ENCODE measurements around the gene NRP1.
"Not testable (repeated sequence)": the region's sequence is repeated elsewhere in the genome, so short reads cannot be mapped to it uniquely, and the experiment has no call there.

The NRP1 gene

GRCh38 chr10:33237736-33238624 lies 96.5 kb downstream of the NRP1 start:
- peak; percentile 99 for DNase-seq (ENCODE audit: low spot score)

DNA sequence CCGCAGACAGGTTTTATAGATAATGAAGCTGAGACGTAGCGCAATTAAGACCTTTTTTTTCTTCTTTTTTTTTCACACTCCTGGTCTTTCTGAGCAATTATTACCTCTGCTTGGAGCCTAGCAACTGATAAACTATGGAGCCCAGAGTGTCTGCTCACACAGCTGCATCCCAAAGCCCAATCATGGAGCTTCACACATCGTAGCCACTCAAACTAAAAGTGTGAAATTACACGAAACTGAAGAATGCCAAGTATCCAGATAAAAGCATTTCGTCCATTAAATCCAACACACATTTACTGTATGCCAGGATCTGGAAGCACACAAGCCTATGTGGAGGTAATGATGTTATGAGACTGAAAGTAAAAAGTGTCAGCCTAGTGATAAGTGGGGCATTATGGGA lies 97.6 kb downstream of the NRP1 start:
- DNase-seq (ENCODE audit: low spot score): peak; percentile 30

GRCh38 chr10:33235951-33236350 lies 98.5 kb downstream of the NRP1 start:
- DNase-seq (ENCODE audit: low spot score): no peak

- DNase-seq (ENCODE audit: low spot score): no peak
Observed at GRCh38 chr10:33235251-33235884, 99.1 kb downstream of the NRP1 start.

GRCh38 chr10:33234831-33235237 lies 99.6 kb downstream of the NRP1 start:
- DNase-seq (ENCODE audit: low spot score): no peak

DNA sequence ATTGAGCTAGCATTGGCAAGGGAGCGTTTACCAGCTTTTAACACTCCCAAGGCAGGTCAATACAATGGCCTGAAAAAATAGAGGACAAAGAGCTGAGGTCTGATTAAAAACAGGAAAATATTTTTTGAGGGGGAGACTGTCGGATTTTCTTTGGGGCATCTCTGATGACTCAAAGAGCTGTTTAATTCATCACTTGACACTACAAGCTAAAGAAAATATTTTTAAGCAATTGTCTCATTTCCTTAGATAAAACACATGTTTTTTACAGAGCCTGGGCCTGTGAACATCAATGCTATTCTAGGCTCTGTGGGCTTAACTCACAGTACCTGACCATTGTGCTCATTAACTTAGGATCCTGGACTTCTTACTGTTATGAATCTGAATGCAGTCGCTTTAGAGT lies 100.8 kb downstream of the NRP1 start:
- no peak for DNase-seq (ENCODE audit: low spot score)

- no peak for DNase-seq (ENCODE audit: low spot score)
Observed at GRCh38 chr10:33233221-33233620, 101.2 kb downstream of the NRP1 start.

- no peak for DNase-seq (ENCODE audit: low spot score)
Observed at GRCh38 chr10:33231621-33232350, 102.7 kb downstream of the NRP1 start.

- DNase-seq (ENCODE audit: low spot score): no peak
Observed at GRCh38 chr10:33229949-33230267, 104.6 kb downstream of the NRP1 start.

DNA sequence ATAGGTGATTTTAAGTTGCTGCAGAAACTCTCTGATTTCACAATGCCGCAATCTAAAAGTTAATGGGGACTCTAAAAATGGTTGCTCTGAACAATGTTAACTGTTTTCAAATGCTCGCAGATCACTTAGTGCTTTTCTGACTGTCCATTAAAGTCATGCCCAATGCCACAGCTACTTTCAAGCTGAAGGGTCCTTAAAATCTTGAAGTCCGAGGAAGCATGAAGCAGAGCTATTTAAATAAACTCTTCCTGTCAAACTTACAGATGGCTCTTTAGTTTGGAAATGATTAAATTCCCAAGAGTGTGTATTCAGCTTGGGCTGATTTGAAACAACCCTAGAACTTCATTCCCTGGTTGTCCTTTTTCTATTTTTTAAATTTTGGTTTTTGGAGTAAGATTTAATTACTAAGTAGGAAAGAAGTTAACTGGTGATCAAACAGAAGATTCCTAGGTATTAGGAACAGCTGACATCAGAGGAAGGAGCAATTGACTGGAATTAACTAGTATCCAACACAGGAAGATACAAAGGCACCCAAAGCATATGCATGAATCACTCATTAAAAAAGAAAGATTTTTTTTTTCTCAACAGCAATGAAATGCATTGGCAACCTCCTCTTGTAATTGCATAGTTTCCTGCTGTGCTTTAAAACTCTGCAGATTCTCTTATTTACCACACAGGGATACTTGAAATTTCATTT lies 105.1 kb downstream of the NRP1 start:
- peak; percentile 41 for DNase-seq (ENCODE audit: low spot score)

GRCh38 chr10:33228426-33228825 lies 106.0 kb downstream of the NRP1 start:
- no peak for DNase-seq (ENCODE audit: low spot score)

DNA sequence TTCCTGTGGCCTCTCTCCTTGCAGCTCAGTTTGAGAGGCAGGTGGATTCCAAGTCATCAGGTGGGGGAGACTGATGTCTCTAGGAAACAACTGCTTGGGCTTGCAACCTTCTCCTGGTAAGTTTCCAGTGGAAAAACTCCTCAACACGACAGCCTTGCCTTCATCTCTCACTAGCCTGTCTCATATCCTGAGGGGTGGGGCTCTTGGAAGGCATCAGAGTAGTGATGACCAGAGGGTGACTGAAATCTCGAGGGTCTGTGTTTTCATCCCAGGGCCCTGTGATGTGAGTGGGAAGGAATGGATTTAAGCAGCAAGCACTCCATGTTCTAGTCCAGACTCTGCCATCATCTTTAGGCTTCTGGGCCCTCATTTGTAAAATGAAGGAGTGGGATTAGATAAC lies 107.0 kb downstream of the NRP1 start:
- no peak for DNase-seq (ENCODE audit: low spot score)

GRCh38 chr10:33224251-33224965 lies 110.1 kb downstream of the NRP1 start:
- DNase-seq (ENCODE audit: low spot score): no peak

DNA sequence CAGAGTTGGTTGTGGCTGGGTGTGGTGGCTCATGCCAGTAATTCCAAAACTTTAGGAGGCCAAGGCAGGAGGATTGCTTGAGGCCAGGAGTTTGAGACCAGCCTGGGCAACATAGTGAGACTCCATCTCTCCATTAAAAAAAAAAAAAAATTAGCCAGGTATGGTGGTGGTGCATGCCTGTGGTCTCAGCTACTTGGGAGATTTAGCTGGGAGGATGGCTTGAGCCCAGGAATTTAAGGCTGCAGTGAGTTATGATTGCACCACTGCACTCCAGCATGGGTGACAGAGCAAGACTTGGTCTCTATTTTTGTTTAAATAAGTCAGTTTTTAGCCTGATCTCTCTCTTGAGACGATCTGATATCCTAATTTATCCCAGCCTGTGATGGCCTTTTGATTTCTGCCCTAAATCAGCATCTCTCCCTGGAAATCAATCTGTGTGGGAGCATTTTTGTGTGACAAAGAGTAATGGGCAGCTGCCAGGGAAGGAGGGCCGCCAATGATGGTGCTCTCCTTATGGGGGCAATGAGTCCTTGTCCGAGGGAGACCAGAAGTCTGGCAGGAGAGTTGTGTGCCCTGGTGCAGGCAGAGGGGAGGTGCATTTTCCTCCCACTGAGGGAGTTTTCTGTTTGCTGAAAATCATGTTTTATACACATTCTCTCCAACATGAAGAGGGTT lies 111.0 kb downstream of the NRP1 start:
- DNase-seq (ENCODE audit: low spot score): peak; percentile 32

DNA sequence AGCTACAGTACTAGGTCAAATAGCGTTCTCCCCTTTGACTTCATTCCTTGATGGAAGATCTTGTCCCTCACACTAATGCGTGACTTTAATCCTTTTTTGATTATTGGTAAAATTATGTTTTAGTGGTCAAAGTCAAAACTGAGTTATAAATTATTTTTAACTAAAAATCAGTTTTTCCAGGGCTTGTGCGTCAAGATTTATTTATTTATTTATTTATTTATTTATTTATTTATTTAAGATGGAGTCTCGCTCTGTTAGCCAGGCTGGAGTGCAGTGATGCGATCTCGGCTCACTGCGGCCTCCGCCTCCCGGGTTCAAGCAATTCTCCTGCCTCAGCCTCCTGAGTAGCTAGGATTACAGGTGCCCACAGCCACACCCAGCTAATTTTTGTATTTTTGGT lies 112.2 kb downstream of the NRP1 start:
- DNase-seq (ENCODE audit: low spot score): not testable (repeated sequence)

GRCh38 chr10:33217854-33218253 lies 116.6 kb downstream of the NRP1 start:
- DNase-seq (ENCODE audit: low spot score): peak; percentile 61

DNA sequence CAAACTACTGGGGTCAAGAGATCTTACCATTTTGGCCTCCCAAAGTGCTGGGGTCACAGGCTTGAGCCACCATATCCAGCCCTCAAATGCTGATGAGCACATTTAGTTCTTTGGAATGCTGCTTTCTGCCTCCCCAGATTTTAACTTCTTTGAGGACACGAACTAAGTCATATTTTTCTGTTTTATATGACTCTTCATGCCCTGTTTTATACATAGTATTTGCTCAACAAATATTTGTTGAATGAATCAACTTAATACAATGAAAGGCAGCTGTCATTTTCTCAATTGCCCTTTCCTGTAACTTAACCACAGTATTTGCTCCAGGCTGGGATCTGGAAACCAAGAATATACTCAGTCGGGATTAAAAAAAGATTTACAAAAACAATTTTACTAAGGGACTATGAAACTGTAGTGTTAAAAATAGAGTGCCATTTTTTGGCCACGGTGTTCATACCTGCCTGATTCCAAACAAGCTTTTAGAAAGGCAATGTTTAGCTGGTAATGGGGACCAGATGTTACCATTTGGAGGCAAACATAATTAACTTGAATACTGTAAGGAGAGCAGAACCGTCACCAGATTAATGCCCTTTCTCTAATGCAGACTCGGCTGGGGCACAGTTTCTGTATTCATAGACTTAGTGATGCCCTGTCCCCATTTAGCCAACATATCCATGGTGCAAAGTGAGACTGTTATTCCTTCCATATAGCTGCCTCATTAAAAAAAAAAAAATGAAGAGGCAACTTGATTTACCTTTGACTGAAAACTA lies 117.6 kb downstream of the NRP1 start:
- peak; percentile 76 for DNase-seq (ENCODE audit: low spot score)

DNA sequence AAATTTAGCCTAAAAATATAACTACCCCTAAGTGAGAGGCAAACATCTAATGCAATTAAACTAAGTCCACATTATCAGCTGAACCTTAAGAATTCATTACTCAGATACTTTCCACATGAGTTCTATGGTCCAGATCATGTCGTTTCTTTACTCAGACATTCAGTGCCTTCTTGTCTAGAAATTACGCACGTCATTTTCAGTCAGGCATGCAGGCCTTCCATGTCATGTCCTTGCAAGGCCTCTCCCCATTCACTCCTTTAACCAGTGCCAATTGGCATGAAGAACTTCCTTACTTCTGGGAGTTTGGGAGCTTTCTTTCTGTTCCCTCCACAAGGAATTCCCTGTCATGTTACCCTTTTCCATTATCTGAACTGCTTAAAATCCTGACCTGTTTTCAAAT lies 118.8 kb downstream of the NRP1 start:
- no peak for DNase-seq (ENCODE audit: low spot score)

DNA sequence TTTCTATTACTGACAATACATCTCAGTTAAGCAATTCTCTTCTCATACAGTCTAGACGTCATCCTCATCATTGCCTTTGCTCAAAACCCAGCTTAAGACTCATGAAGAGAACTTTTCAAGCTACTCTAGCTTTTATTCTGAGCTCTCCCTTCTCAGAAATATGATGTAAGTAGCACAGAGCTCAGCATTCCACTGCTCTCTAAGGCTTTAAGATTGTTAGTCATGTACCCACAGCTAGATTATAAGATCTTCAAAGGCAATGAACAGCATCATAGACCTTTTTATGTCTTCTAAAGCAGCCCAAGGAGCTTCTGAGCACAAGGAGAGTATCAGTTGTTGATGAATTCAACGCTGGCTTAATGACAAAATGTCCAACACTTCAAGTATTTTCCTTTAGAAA lies 119.3 kb downstream of the NRP1 start:
- peak; percentile 24 for DNase-seq (ENCODE audit: low spot score)

GRCh38 chr10:33214174-33214573 lies 120.3 kb downstream of the NRP1 start:
- DNase-seq (ENCODE audit: low spot score): no peak
